Activated T-cell treated with anti-CD3 and anti-CD28 coated beads, Interleukin-2, amount 50 U/mL, for 72 hours (primary cell): Measurements from ENCODE around the gene RAB11FIP3. TPM values are rescaled to one million over a fixed set of nuclear protein-coding genes. Genes with fewer than 3 reads are reported as not detected.
A peak's percentile ranks its signal among the peaks of the same experiment; 100 is the strongest.
"Not testable (repeated sequence)": the region's sequence is repeated elsewhere in the genome, so short reads cannot be mapped to it uniquely, and the experiment has no call there.

Source experiments
- ATAC-seq, 2 donors: fragments of 150-1000 bp; cut with Tn5 transposase; replicated peaks in 1 of 2; 2 replicates each; pipeline ENCODE4 v1.10.0; 2021; ENCODE audit warnings: moderate library complexity in 2 of 2, mild to moderate bottlenecking in 1 of 2
- DNase-seq, 2 donors: peaks; one replicate each; pipeline ENCODE4 v3.0.0; 2021 to 2022; ENCODE audit warnings: mixed read lengths in 1 of 2
- H3K27ac Mint-ChIP-seq: one replicate; pipeline ENCODE4 v1.8.0; 2022; ENCODE audit warnings: mild to moderate bottlenecking, moderate library complexity, mixed read lengths
- H3K27me3 Mint-ChIP-seq: one replicate; pipeline ENCODE4 v1.8.0; 2022; ENCODE audit warnings: low read depth, mixed read lengths
- H3K36me3 Mint-ChIP-seq, 2 donors: one replicate each; pipeline ENCODE4 v1.8.0; 2022; ENCODE audit warnings: mixed read lengths in 2 of 2, mild to moderate bottlenecking in 1 of 2; ENCODE audit not compliant: insufficient read depth in 2 of 2
- H3K4me1 Mint-ChIP-seq: one replicate; pipeline ENCODE4 v1.8.0; 2022; ENCODE audit warnings: low read depth, mixed read lengths
- H3K4me3 Mint-ChIP-seq, 2 donors: one replicate each; pipeline ENCODE4 v1.8.0; 2022; ENCODE audit warnings: mild to moderate bottlenecking in 2 of 2, mixed read lengths in 2 of 2, moderate library complexity in 2 of 2
- H3K9me3 Mint-ChIP-seq, 2 donors: one replicate each; pipeline ENCODE4 v1.8.0; 2022; ENCODE audit warnings: mixed read lengths in 2 of 2
- total RNA-seq, 2 donors: library from RNA; stranded (reverse); gene quantifications; one replicate each; pipeline ENCODE4 v1.2.3, GENCODE V29; 2022

The RAB11FIP3 gene, protein sequence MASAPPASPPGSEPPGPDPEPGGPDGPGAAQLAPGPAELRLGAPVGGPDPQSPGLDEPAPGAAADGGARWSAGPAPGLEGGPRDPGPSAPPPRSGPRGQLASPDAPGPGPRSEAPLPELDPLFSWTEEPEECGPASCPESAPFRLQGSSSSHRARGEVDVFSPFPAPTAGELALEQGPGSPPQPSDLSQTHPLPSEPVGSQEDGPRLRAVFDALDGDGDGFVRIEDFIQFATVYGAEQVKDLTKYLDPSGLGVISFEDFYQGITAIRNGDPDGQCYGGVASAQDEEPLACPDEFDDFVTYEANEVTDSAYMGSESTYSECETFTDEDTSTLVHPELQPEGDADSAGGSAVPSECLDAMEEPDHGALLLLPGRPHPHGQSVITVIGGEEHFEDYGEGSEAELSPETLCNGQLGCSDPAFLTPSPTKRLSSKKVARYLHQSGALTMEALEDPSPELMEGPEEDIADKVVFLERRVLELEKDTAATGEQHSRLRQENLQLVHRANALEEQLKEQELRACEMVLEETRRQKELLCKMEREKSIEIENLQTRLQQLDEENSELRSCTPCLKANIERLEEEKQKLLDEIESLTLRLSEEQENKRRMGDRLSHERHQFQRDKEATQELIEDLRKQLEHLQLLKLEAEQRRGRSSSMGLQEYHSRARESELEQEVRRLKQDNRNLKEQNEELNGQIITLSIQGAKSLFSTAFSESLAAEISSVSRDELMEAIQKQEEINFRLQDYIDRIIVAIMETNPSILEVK
- 10 to 100 TPM; 39.7 to 40.5 TPM for total RNA-seq

DNA sequence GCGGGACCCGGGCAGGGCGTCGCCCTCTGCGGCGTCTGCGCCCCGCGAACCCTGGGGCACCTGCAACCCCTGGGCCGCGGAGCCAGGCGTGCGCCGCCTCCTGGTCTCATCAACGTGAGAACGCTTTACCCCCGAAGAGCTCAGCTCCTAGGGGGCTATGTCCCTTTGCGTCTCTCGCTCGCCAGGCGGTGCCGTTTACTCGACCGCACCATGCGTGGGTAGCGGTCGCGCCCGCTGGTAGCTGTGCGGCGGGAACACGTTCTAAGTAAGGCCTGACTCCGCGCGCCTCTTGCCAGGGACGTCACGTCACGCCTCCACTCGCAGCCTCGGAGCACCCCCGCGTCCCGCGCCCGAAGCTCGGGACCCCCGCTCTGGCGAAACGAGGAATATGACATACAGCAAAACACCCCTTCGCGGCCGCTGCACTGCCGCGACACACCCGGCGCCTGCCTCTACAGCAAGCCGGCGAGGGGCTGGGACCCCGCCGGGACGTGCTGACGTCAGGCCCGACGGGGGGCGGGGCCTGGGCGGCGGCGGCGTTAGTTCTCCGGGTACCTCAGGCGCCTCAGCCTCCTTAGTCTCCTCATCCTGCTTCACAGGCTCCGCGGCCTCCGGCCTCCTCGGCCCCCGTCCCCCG is at the start of gene RAB11FIP3:
Gene RAB11FIP3 (plus strand): TSS at position 568 of the 637 bp plus-strand sequence. CDS start 358 bp downstream, outside the sequence.
- ATAC-seq (peak; percentile 95 to 96), DNase-seq (peak; percentile 88 to 92)
- Mint-ChIP-seq H3K36me3 (peaks cover 0 to 1% of the 10 kb centered on the region in 2 donors), H3K4me3 (peak within 1 kb of the TSS; percentile 86 to 95), H3K9me3 (no peaks in the 10 kb centered on the region), H3K27ac (no peak within 1 kb of the TSS), H3K4me1 (peaks cover 33% of the 10 kb centered on the region), H3K27me3 (peaks cover 15% of the 10 kb centered on the region)

DNA sequence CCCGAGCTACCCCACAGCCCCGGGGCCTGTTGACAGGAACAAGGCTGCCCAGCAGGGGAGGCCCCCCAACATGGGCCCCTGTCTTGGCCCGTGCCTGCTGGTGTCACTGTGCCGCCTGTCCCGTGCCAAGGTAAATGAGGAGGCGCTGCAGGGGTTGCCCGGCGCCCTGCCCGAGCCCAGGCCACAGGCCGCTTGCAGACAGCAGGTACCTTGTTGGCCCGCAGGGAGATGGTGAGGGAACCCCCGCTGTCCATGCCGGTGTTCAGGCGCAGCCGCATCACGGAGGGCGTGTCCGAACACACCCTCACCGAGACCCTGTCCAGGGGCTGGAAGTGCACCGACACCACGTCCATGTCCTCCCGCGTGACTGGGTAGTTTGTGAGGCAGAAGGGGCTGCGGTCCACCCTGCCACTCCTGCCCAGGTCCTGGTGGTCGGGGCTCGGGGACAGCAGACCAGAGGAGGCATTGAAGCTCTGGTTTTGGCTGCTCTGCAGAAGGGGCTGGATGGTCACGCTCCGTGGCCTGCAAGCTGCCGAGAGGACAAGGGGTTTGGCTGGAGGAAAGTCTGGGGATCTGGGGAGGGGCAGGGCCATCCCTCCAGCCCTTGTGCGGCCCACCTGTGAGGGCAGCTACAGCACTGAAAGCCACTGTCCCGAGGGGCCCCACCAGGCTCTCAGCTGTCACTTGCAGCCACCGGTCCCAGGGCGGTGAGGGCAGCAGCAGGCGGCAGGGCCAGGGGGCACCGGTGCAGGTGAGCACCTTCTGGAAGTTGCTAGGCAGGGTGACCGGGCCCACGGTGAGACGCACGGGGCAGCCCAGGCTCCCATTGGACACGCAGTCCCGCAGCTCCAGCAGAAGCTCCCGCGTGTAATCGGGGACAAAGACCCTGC is 49.3 kb upstream of the RAB11FIP3 start:
- Mint-ChIP-seq H3K36me3 (peaks cover 0 to 2% of the 10 kb centered on the region in 2 donors), H3K4me1 (peaks cover 10% of the 10 kb centered on the region), H3K27me3 (no peaks in the 10 kb centered on the region), H3K27ac (no peak overlapping the region), H3K4me3 (no peak overlapping the region), H3K9me3 (no peaks in the 10 kb centered on the region)
- no peak for DNase-seq
- ATAC-seq, result no peak

DNA sequence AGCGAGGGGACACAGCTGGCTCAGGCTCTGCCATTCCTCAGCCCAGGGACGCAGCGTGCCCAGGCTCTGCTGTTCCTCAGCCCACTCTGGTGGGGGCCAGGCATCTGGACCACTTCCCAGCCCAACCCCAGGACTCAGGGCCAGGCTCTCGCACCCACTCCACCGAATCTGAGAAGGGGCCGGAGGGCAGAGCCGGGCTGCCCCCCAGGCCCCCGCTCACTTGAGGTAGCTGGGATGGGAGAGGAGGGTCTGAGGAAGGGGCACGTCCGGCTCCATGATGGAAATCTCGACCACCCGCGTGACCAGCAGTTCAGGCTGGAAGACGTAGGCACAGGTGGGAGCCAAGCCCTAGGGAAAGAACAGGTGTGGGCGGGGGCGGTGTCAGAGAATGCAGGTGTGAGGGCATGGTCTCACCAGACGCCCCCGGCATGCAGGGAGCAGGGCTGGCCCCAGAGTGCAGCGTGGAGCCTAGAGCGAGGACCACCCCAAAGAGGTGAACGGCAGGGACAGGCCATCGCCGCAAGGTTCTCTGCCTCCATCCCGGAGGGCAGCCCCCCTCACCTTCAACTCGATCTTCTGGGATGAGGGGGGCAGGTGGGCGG is 48.5 kb upstream of the RAB11FIP3 start:
- Mint-ChIP-seq H3K27ac (no peak overlapping the region), H3K4me1 (peaks cover 10% of the 10 kb centered on the region), H3K27me3 (no peaks in the 10 kb centered on the region), H3K4me3 (no peak overlapping the region), H3K9me3 (no peaks in the 10 kb centered on the region), H3K36me3 (peaks cover 0 to 1% of the 10 kb centered on the region in 2 donors)
- DNase-seq (no peak), ATAC-seq (no peak)

DNA sequence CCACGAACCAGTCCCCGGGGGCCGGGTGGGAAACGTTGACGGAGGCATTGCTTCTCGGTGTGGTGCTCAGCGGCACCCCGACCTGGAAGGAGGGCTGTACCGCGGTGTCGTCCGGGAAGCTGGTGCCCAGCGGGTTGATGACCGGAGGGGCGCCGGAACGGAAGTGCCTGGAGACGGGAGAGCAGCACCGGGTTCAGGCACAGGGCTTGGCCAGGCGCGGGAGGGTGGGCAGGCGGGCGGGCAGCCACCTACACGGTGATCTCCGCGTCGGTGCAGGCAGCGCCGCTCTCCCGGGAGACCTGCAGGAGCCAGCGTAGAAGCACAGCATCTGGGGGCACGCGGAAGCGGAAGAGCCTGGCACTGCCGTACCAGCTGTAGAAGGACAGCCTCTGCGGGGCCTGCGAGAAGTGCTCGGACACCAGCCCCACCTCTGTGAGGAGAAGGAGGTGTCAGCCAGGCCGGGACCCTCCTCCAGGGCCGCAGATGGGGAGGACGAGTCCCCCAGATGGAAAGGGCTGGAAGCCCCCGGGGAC is 48.0 kb upstream of the RAB11FIP3 start:
- H3K4me1 Mint-ChIP-seq, result peaks cover 10% of the 10 kb centered on the region
- DNase-seq, result no peak
- H3K9me3 Mint-ChIP-seq, result no peaks in the 10 kb centered on the region
- no peak for ATAC-seq
- no peak overlapping the region for H3K27ac Mint-ChIP-seq
- no peaks in the 10 kb centered on the region for H3K27me3 Mint-ChIP-seq
- H3K4me3 Mint-ChIP-seq, result no peak overlapping the region
- no peaks in the 10 kb centered on the region for H3K36me3 Mint-ChIP-seq

DNA sequence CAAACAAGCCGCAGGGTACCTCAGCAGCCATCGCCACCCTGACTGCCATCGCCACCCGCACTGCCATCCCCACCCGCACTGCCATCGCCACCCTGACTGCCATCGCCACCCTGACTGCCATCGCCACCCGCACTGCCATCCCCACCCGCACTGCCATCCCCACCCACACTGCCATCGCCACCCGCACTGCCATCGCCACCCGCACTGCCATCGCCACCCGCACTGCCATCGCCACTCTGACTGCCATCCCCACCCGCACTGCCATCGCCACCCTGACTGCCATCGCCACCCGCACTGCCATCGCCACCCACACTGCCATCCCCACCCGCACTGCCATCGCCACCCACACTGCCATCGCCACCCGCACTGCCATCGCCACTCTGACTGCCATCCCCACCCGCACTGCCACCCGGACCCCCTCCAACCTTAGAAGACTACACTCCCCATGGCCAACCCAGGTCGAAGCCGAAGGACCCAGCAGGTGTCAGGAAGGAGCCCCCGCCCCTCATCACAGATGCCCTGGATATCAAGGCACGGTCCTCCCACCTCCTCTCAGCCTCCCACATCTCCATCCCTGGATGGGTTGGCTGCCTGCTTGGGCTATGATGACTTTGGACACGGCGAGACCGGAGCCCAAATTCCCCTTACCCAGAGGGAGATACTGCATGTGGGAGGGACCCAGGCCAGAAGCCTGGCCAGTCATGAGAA is 47.2 kb upstream of the RAB11FIP3 start:
- H3K4me1 Mint-ChIP-seq, result peaks cover 15% of the 10 kb centered on the region
- not testable (repeated sequence) for ATAC-seq, H3K4me3 Mint-ChIP-seq, H3K27ac Mint-ChIP-seq, H3K36me3 Mint-ChIP-seq, DNase-seq, H3K9me3 Mint-ChIP-seq, H3K27me3 Mint-ChIP-seq

DNA sequence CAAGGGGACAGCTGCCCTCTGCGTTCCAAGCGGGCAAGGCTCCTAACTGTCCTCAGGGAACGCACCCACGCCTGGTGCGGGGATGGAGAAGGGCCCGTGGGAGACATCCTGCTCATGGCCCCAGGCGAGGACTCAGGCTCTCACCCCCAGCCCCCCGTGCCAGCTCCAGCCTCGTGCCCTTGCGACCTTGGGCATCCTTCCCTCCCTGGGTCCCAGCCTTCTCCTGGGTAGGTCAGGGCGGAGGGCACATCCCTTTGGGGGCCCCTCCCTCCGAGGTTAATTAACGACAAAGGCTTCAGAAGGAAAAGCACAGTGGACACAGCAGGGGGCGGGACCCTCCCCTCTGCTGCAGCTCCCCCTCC is 46.6 kb upstream of the RAB11FIP3 start:
- Mint-ChIP-seq H3K36me3 (no peaks in the 10 kb centered on the region), H3K4me1 (peaks cover 20% of the 10 kb centered on the region), H3K4me3 (no peak overlapping the region), H3K9me3 (no peaks in the 10 kb centered on the region), H3K27ac (no peak overlapping the region), H3K27me3 (no peaks in the 10 kb centered on the region)
- DNase-seq (no peak), ATAC-seq (no peak)

DNA sequence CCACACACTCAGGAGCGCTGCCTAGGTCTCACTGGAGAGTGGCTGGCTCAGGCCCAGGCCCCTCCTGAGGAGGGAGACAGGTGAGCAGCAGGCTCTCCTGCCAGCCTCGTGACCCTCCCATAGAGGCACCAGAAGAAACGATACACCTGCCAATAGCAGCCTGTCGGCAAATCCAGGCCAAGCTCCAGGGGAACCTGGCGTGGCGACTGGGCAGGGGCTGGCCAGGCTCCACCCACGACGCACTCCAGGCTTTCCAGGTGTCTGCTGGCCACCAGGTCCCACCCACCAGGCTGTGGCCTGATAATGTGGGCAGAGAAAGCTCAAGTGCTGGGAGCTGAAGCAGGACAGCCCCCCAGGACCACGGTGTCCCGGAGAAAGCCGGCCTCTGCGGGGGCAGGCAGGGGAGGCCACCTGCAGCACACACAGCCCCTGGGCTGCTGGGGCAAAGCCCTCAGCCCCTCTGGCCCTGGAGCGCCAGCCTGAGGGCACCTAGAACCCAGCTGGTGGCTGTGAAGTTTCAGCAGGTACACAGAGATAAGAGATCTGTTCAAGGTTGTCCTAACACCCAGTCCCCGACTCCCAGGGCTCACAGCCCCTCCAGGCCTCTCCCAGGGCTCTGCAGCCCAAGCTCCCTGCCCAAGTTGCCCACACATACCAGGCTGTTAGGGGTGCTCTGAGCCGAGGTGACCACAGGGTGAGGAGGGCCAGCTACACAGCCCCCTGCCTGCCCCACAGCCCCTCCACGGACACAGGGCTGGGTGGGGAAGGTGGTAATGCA is 46.1 kb upstream of the RAB11FIP3 start:
- Mint-ChIP-seq H3K4me1 (peaks cover 20% of the 10 kb centered on the region), H3K27ac (no peak overlapping the region), H3K36me3 (no peaks in the 10 kb centered on the region), H3K27me3 (no peaks in the 10 kb centered on the region), H3K4me3 (peak overlapping the region in 1 of 2 donors; percentile 78), H3K9me3 (no peaks in the 10 kb centered on the region)
- ATAC-seq (no peak), DNase-seq (no peak)

DNA sequence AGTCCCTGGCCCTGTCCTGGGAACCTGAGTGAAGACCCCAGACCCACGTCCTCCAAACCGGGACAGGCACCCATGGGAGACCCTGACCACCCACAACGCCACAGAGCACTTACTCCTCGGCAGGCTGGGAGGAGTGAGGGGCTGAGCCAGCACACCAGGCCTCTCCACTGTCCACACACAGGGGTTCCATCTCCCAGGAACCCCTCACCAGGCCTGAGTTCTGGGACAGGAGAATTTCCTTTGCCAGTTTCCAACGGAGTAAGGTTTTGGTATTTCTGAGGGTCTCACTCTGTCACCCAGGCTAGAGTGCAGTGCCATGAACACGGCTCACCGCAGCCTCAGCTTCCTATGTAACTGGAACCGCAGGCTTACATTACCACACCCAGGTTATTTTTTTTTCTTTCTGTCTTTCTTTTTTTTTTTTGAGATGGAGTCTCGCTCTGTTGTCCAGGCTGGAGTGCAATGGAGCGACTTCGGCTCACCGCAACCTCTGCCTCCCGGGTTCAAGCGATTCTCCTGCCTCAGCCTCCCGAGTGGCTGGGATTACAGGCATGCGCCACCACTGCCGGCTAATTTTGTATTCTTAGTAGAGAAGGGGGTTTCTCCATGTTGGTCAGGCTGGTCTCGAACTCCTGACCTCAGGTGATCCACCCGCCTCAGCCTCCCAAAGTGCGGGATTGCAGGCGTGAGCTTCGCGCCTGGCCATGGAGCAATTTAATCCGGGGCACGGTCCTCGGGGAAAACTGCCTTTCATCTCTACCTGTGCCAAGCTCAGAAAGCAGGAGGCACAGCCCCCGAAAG is 45.3 kb upstream of the RAB11FIP3 start:
- ATAC-seq (no peak), DNase-seq (peak in 1 of 2 donors; percentile 35)
- Mint-ChIP-seq H3K9me3 (no peaks in the 10 kb centered on the region), H3K4me1 (peaks cover 20% of the 10 kb centered on the region), H3K27ac (no peak overlapping the region), H3K4me3 (peak overlapping the region; percentile 44 to 78), H3K27me3 (no peaks in the 10 kb centered on the region), H3K36me3 (no peaks in the 10 kb centered on the region)

DNA sequence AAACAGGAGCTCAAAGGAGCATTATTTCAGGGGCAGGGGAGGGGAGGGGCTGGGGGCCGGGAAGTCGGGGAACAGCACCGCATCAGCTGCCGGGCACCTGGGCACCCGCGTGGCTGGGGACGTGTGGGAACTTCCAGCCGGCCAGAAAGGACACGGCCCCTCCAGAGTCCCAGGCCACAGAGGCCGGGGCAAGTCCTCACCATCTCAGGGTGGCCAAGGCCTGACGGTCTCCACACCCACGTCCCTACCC is 44.8 kb upstream of the RAB11FIP3 start:
- Mint-ChIP-seq H3K36me3 (no peaks in the 10 kb centered on the region), H3K4me3 (peak overlapping the region; percentile 73 to 78), H3K4me1 (peaks cover 20% of the 10 kb centered on the region), H3K9me3 (no peaks in the 10 kb centered on the region), H3K27me3 (no peaks in the 10 kb centered on the region), H3K27ac (no peak overlapping the region)
- no peak for DNase-seq
- ATAC-seq, result no peak

DNA sequence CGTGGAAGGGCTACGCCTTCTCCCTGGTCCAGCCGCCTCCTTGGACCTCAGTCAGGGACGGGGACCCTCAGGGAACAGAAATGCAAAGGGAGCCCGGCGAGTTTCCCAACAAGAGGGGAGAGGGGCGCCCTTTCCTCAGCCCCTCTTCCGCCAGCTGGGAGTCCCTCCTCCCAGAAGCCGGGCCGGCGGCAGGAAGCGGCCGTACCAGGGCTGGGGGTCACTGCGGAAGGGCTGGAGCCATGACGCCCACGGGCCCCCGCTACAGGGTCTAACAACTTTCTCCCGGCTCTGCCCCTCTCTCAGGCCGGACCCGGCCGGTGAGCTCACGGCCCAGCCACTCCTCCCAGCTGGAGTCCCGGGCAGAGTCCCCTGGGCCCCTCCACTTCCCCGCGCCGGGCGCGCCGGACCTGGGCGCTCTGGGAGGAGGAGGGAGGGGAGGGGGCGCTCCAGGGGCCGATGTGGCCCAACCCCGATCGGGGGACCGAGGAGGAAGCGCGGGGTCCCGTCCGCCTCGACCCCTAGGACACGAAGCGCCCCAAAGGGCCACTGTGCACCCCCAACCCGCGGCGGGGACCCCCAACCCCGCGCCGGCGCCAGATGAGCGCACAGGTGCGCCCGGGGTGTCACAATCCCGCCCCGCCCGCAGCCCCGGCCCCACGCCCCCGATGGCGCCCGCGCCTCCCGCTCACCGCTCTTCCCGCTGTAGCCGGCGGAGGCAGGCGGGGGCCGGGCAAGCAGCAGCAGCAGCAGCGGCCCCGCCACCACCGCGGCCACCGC is 44.2 kb upstream of the RAB11FIP3 start:
- Mint-ChIP-seq H3K27ac (no peak overlapping the region), H3K36me3 (no peaks in the 10 kb centered on the region), H3K27me3 (no peaks in the 10 kb centered on the region), H3K9me3 (no peaks in the 10 kb centered on the region), H3K4me3 (peak overlapping the region; percentile 73 to 78), H3K4me1 (peaks cover 20% of the 10 kb centered on the region)
- peak; percentile 48 to 55 for ATAC-seq
- peak in 1 of 2 donors; percentile 26 for DNase-seq
